NCI-H2196 (cell line): ENCODE data around the gene ATP6V1G2.

Experiments
- DNase-seq: peaks from one replicate; lab custom pipeline; 2025; ENCODE audit not compliant: unreplicated experiment; lab: John Stamatoyannopoulos, UW

Gene ATP6V1G2

DNA sequence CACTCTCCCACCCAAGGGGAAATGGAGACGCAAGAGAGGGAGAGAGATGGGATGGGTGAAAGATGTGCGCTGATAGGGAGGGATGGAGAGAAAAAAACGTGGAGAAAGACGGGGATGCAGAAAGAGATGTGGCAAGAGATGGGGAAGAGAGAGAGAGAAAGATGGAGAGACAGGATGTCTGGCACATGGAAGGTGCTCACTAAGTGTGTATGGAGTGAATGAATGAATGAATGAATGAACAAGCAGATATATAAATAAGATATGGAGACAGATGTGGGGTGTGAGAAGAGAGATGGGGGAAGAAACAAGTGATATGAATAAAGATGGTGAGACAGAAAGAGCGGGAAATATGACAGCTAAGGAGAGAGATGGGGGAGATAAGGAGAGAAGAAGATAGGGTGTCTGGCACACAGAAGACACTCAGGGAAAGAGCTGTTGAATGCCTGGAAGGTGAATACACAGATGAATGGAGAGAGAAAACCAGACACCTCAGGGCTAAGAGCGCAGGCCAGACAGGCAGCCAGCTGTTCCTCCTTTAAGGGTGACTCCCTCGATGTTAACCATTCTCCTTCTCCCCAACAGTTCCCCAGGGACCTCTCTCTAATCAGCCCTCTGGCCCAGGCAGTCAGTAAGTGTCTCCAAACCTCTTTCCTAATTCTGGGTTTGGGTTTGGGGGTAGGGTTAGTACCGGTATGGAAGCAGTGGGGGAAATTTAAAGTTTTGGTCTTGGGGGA, 29.7 kb upstream of the ATP6V1G2 start:
- no peak for DNase-seq

- DNase-seq, result no peak
These were observed 29.0 kb upstream of the ATP6V1G2 start, which contains the start of gene TNF for GRCh38 chr6:31575335-31575901. Gene TNF, plus strand, starts transcription at chr6:31575565. Its CDS starts 177 bp downstream, at chr6:31575742.

GRCh38 chr6:31574106-31575061, 28.0 kb upstream of the ATP6V1G2 start:
- DNase-seq, result no peak

DNA sequence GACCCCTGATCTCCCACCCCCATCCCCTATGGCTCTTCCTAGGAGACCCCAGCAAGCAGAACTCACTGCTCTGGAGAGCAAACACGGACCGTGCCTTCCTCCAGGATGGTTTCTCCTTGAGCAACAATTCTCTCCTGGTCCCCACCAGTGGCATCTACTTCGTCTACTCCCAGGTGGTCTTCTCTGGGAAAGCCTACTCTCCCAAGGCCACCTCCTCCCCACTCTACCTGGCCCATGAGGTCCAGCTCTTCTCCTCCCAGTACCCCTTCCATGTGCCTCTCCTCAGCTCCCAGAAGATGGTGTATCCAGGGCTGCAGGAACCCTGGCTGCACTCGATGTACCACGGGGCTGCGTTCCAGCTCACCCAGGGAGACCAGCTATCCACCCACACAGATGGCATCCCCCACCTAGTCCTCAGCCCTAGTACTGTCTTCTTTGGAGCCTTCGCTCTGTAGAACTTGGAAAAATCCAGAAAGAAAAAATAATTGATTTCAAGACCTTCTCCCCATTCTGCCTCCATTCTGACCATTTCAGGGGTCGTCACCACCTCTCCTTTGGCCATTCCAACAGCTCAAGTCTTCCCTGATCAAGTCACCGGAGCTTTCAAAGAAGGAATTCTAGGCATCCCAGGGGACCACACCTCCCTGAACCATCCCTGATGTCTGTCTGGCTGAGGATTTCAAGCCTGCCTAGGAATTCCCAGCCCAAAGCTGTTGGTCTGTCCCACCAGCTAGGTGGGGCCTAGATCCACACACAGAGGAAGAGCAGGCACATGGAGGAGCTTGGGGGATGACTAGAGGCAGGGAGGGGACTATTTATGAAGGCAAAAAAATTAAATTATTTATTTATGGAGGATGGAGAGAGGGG, 27.1 kb upstream of the ATP6V1G2 start:
- no peak for DNase-seq

DNA sequence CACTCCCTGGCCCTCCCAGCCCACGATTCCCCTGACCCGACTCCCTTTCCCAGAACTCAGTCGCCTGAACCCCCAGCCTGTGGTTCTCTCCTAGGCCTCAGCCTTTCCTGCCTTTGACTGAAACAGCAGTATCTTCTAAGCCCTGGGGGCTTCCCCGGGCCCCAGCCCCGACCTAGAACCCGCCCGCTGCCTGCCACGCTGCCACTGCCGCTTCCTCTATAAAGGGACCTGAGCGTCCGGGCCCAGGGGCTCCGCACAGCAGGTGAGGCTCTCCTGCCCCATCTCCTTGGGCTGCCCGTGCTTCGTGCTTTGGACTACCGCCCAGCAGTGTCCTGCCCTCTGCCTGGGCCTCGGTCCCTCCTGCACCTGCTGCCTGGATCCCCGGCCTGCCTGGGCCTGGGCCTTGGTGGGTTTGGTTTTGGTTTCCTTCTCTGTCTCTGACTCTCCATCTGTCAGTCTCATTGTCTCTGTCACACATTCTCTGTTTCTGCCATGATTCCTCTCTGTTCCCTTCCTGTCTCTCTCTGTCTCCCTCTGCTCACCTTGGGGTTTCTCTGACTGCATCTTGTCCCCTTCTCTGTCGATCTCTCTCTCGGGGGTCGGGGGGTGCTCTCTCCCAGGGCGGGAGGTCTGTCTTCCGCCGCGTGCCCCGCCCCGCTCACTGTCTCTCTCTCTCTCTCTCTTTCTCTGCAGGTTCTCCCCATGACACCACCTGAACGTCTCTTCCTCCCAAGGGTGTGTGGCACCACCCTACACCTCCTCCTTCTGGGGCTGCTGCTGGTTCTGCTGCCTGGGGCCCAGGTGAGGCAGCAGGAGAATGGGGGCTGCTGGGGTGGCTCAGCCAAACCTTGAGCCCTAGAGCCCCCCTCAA, 25.9 kb upstream of the ATP6V1G2 start, which contains the start of gene LTA:
TSS of gene LTA (plus strand) at position 249 of the 871 bp plus-strand sequence. CDS start at position 703, 454 bp downstream.
- no peak for DNase-seq

GRCh38 chr6:31569861-31570536, 23.6 kb upstream of the ATP6V1G2 start:
- no peak for DNase-seq

DNA sequence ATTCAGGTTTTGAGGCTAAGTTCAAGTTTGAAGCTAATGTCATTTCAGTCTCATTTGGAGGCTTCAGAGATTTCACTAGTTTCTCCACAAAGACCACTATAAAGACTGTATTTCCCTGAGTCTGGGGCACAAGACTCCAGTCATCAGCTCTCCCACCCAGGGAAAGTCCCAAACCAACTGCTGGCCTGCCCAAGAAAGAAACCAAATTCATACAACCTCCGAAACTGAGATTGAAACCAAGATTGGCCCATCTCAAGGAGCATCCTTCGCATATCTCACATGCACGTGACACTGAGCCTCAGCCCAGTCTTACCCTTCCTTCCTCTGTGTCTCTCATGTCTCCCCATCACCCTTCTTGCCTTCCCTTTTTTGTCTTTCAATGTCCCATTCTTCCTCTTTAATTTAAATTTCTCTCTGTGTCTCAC, 22.1 kb upstream of the ATP6V1G2 start:
- DNase-seq, result no peak

- no peak for DNase-seq
These were observed 21.3 kb upstream of the ATP6V1G2 start for GRCh38 chr6:31567531-31568370.

GRCh38 chr6:31560697-31561058, 14.3 kb upstream of the ATP6V1G2 start:
- no peak for DNase-seq

DNA sequence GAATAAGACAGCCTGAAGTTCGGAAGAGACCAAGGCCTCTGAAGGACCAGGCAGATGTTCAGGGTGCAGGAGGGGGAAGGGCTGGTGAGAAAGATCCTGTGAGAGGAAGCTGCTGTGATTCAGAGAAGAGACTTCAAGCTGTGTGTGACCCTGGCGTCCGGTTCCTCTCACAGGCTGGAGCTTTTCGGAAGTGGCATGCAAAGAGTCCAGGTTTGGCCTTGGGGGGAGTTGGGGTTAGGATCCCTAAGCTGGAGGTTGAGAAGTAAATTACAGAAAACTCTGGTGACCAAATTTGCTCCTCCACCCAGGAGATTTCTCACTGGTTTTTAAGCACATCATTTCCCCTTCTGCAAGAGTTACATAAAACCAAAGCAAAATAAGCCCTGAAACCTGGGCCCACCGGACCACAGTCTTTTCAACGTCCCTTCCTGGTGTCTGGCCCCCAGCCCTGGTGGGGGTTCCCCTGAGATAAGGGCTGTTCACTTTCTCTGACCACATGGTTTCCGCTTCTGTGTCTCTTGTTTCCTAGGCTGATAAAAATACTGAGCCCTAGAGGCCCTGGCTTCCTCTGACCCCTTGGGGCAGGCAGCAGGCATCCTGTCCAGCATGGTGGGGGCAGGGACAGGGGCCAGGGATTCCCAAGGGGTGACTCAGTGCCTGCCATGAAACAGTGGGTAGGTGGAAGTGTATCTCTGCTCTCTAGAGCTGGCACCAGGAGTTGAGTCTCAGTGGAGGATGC, 13.7 kb upstream of the ATP6V1G2 start:
- no peak for DNase-seq

- no peak for DNase-seq
These were observed 13.2 kb upstream of the ATP6V1G2 start for GRCh38 chr6:31559606-31559957.

- no peak for DNase-seq
These were observed 12.5 kb upstream of the ATP6V1G2 start for GRCh38 chr6:31558631-31559500.

GRCh38 chr6:31558318-31558625, 11.9 kb upstream of the ATP6V1G2 start:
- no peak for DNase-seq

GRCh38 chr6:31557443-31558317, 11.3 kb upstream of the ATP6V1G2 start:
- no peak for DNase-seq

- no peak for DNase-seq
These were observed 9.9 kb upstream of the ATP6V1G2 start for GRCh38 chr6:31556307-31556706.

GRCh38 chr6:31551371-31551770, 5.0 kb upstream of the ATP6V1G2 start:
- peak; percentile 24 for DNase-seq
